ENCODE data around the gene RRP36.
"Not testable (repeated sequence)": the region's sequence is repeated elsewhere in the genome, so short reads cannot be mapped to it uniquely, and the experiment has no call there.

The RRP36 gene

DNA sequence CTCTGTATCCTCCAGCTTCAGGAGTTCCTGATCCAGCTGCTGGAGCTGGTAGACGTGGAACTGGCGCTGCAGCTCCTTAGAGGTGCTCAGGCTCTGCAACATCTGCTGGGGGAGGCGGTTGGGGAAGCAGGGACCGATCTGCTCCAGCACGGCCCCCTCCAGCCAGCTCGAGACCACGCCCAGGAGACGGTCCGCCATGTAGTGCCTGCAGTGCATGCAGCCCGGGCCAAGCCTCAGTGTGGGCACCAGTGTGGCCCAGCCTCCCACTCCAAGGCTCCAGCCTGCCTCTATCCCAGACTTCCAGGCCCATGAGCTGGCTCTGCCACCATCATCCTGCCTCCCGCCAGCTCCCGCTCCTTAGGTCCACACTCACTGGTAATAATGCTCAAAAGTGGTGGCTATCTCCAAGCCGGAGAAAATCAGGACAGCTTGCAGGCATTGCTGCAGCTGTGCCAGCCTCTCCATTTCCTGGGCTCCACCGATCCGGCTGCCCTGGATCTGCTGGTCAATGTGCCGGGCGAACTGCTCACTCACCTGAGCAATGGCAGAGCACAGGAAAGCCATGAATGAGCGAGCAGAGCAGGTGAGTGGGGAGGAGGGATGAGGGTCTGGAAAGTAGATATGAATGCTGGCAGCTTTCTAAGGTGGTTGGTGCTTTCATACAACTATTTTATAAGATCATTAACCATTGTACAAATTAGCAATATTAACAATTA lies 19.3 kb downstream of the RRP36 start:
- DNase-seq = no peak

- DNase-seq = not testable (repeated sequence)
Measured at GRCh38 chr6:43041475-43041874, 20.1 kb downstream of the RRP36 start.

- DNase-seq = no peak
Measured at GRCh38 chr6:43043310-43043709, 21.9 kb downstream of the RRP36 start.

DNA sequence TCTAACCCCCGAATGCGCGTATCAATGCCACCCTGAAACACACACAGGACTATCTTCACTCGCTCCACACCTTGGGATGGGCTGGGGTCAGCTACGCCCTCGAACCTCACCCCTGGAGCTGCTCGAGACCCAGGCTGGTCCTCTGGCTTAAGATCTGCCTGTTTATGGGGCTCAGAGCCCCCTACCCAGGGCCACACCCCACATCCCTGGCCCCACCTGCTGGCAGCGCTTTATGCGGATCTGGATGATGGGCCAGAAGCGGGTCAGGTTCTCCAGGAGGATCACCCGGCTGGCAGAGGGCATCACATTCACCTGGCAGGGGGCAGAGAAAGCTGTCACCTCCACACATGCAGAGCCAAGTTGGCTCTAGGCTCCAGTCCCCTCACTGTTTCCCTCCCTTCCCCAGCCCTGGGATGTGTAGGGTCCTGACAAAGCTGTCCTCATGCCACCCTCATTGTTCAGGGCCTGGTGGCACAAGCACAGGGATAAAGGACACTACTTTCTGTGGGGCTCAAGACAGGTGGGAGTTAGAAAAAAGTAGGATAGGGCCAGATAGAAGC lies 24.0 kb downstream of the RRP36 start:
- DNase-seq = no peak

DNA sequence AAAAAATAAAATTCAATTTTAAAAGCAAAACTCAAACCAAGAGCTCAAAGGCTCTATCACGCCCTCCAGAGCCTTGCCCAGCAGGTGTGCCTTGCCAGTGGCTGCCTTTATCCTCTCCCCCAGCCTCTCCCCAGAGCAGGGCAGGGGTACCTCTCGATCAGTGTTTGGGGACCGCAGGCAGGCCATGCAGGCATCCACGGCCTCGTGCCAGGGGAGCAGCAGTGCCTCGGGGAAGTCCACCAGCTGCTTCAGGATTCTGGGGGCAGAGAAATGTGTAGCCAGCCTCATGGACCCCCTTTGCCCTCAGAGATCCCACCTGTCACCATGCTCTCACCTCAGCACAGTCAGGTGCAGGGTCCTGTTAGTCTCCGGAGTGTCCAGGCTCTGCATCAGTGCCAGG lies 26.6 kb downstream of the RRP36 start:
- DNase-seq = no peak

GRCh38 chr6:43050981-43051380 lies 29.6 kb downstream of the RRP36 start:
- DNase-seq = no peak

- no peak for DNase-seq
Measured at GRCh38 chr6:43052225-43052841, 30.9 kb downstream of the RRP36 start.

GRCh38 chr6:43052842-43053544 lies 31.6 kb downstream of the RRP36 start:
- no peak for DNase-seq

DNA sequence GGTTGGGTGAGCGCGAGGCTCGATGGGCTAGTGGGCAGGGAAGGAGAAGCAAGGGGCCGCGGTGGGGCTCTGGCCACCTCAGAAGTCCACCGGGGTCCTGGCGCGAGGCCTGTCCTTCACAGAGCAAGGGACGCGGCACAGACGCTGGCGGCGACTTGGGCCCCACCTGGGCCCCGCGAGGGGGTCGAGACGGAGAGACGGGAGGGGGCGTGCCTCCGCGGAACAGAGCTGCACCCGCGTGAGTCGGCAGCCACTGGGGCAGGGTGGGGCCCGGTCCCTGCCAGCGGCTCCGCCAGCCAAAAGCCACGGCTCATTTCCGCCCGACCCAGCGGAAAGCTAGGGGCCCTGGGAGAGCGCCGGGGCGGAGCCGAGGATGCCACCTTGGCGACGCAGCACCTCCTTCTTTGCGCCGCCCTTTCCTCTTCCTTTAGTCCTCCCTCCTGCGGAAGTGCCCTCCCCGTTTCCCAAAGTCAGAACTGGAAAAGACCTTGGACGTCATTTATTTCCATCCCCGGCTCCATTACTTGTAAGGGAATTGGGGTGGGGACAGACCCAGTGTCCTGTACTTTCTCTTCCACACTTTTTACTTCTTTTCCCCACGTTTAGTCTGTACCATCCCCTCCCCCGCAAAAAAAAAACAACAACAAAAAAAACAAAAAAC lies 32.3 kb downstream of the RRP36 start, which contains the start of gene CUL7:
Gene CUL7 (minus strand): TSS at position 307 of the 661 bp plus-strand sequence. CDS start 1,063 bp downstream, outside the sequence.
- DNase-seq = peak; percentile 94

GRCh38 chr6:43054206-43054943 lies 33.0 kb downstream of the RRP36 start:
- no peak for DNase-seq

DNA sequence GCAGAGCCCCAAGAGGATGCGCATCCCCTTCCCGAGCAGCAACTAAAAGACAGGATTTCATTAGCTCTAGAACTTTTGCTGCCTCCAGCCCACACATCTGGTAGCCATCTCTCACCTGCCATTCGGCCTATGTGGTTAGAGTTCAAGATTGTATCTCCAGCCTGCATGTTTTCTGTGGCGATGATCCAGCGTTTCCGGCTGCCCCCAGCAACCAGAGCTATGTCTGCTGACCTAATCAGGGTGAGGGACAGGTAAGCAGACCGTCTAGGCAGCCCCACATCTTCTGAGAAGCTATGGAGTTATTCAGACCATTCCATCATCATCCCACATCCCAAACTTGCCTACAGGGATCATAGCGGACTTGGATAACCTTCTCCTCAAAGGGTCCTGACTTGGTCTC lies 34.5 kb downstream of the RRP36 start:
- DNase-seq = no peak

DNA sequence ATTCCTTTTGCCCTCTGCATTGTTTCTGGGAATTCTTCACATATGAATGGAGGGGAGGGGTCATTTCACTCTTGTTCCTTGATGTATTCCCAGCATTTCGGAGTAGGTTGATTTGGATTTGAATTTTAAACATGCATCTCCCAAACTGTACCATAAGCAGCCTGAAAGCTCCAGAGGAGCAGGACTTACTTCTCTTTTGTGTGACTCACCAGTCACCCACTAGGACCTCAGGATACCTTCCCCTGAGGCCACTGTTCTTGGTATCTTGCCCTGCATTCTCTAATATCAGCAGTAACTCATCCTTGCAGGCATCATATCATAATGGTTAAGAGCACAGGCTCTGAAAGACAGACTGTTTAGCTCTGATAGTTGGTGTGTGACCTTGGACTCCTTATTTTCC lies 37.1 kb downstream of the RRP36 start:
- DNase-seq = no peak

DNA sequence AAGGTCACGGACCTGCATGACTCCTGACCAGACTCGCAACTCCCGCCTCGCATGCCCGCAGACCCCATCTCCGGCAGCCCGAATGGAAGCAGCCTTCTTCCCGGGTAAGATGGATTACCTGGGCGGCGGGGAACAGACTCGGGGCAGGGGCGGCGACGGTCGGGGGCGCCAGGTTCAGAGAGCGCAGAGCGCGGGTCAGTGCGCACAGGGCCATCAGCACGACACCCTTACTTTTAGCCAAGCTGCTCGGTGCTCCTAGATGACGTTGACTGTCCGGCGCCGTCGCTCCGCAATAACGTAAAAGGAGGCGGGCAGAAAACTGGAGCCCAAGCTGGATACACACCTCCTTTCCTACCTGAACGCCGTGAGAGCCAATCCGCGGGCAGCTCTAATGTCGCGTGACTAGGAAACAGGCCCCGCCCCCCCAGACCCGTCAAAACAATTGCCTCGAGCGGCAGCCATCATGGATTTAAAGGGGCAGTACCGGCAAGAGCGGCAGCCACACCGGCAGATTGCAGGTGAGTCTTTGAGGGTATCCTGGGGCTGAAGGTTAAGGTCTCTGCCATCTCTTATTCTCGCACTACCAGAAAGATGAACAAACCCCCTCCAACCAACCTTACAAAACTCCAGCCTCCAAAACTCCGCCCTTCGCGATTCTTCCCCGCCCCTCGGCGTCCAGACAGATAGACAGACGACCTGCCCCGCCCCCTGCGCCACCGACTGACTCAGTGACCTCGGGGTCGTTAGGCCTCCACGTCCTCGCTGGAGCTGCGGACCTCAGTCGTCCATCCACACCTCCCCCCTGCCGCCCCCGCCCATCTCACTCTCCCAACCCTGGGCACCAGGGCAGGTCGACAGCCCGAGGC lies 38.0 kb downstream of the RRP36 start, which contains the start of the genes KLC4 and MRPL2:
Gene KLC4 (plus strand): TSS at position 464 of the 866 bp plus-strand sequence. CDS start 1,705 bp downstream, outside the sequence.
Gene MRPL2 (minus strand): TSS at position 267 of the 866 bp plus-strand sequence. CDS start 53 bp downstream, at position 214.
- peak; percentile 97 for DNase-seq

- no peak for DNase-seq
Measured at GRCh38 chr6:43060034-43060754, 38.8 kb downstream of the RRP36 start.

DNA sequence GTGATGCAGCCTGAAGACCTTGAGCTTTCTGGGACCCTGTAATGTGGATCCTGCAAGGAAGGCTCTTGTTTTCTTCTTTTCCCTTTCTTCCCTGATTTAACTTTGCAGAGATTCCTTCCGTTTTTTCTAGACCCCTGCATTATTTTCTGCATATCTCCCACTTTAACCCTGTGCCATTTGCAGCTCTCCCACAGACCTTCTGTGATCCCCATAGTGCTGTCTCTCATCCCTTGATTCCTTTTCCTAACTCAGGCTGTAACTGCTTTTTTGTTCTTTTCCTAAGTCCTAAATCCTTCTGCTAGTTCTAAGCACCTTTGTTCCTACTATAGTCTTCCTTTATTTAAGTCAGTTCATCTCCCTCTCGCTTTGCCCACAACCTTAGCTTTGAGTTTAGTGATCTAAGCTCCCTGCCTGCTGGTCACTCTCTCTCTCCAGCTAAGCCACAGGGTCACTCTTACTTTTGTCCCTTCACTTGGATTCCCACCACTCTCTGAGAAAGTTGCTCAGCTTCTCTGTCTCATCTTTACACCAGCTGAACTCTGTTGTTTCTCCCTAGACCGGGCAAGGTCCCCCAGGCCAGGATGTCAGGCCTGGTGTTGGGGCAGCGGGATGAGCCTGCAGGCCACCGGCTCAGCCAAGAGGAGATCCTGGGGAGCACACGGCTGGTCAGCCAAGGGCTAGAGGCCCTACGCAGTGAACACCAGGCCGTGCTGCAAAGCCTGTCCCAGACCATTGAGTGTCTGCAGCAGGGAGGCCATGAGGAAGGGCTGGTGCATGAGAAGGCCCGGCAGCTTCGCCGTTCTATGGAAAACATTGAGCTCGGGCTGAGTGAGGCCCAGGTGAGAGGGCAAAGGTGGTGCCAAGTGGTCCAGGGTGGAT lies 39.6 kb downstream of the RRP36 start:
- DNase-seq = no peak

- DNase-seq = no peak
Measured at GRCh38 chr6:43061861-43062260, 40.4 kb downstream of the RRP36 start.

- DNase-seq = no peak
Measured at GRCh38 chr6:43062818-43063217, 41.4 kb downstream of the RRP36 start.

- no peak for DNase-seq
Measured at GRCh38 chr6:43070028-43070632, 48.7 kb downstream of the RRP36 start.

Data from activated CD8-positive, alpha-beta memory T cell treated with anti-CD3 and anti-CD28 coated beads, Interleukin-2, amount 50 U/mL, for 48 hours (primary cell).